22Rv1 (cell line): ENCODE results near the gene FAM177B.

ENCODE experiments used
- CTCF ChIP-seq: fragments of 450-650 bp; IDR thresholded peaks from 2 replicates; pipeline ENCODE4 v1.5.1; 2017; ENCODE audit warnings: mild to moderate bottlenecking
- ZFX ChIP-seq: fragments of 450-650 bp; IDR thresholded peaks from 2 replicates; pipeline ENCODE4 v1.6.1; 2017; ENCODE audit warnings: antibody characterized with exemption, borderline replicate concordance

GRCh38 chr1:222704260-222704659 is 32.7 kb upstream of the FAM177B start:
- TF ChIP-seq CTCF: no peak
- no peak for TF ChIP-seq ZFX
